ENCODE data around the gene LAMC2.

The LAMC2 gene

GRCh38 chr1:183140633-183141032 is 45.4 kb upstream of the LAMC2 start:
- Histone ChIP-seq H3K4me3 (ENCODE audit: low read length in 2 of 2) (no peak overlapping the region), H2BK15ac (ENCODE audit: low read length) (no peak overlapping the region), H4K8ac (ENCODE audit: low read depth, low read length) (no peak overlapping the region), H3K23ac (ENCODE audit: low read depth, low read length, poor library complexity) (no peak overlapping the region), H3K27me3 (ENCODE audit: control insufficient read depth in 3 of 3, insufficient read depth in 3 of 3, low read depth in 1 of 3, low read length in 3 of 3) (no peaks in the 10 kb centered on the region), H3K4me1 (ENCODE audit: control insufficient read depth in 2 of 2, insufficient read depth in 1 of 2, low read depth in 1 of 2, low read length in 2 of 2) (no peaks in the 10 kb centered on the region), H2AK5ac (ENCODE audit: low read depth, low read length) (no peak overlapping the region), H2AFZ (ENCODE audit: low read length) (no peak overlapping the region), H4K91ac (ENCODE audit: low read depth, low read length, poor library complexity) (no peak overlapping the region), H3K4me2 (ENCODE audit: insufficient read depth, low read length, poor library complexity, severe bottlenecking) (no peak overlapping the region), H3K9me3 (replicated peaks in 1 of 2; ENCODE audit: control insufficient read depth in 2 of 2, insufficient read depth in 1 of 2, low read depth in 1 of 2, low read length in 2 of 2) (no peaks in the 10 kb centered on the region), H3K14ac (ENCODE audit: low read length) (no peak overlapping the region), H2BK12ac (ENCODE audit: low read length) (no peak overlapping the region), H3K79me1 (ENCODE audit: low read depth, low read length) (no peaks in the 10 kb centered on the region), H3K4ac (ENCODE audit: low read length) (no peak overlapping the region), H2BK5ac (ENCODE audit: low read length) (no peak overlapping the region), H3K9ac (ENCODE audit: low read depth, low read length, poor library complexity) (no peak overlapping the region), H3K18ac (ENCODE audit: low read length) (no peak overlapping the region), H2BK120ac (ENCODE audit: low read depth, low read length) (no peak overlapping the region), H3K36me3 (replicated peaks in 1 of 2; ENCODE audit: control insufficient read depth in 2 of 2, insufficient read depth in 2 of 2, low read length in 2 of 2) (peaks cover 17 to 99% of the 10 kb centered on the region in 2 donors), H3K27ac (replicated peaks; ENCODE audit: low read length) (no peak overlapping the region)
- no peak for DNase-seq (ENCODE audit: low spot score)

GRCh38 chr1:183142171-183142570 is 43.9 kb upstream of the LAMC2 start:
- H4K8ac ChIP-seq (ENCODE audit: low read depth, low read length): no peak overlapping the region
- no peak overlapping the region for H2BK15ac ChIP-seq (ENCODE audit: low read length)
- no peaks in the 10 kb centered on the region for H3K9me3 ChIP-seq (replicated peaks in 1 of 2; ENCODE audit: control insufficient read depth in 2 of 2, insufficient read depth in 1 of 2, low read depth in 1 of 2, low read length in 2 of 2)
- no CpG with 5 or more reads among the region's 2 CpGs for WGBS, 2 donors (ENCODE audit: extremely low coverage in 2 of 2, insufficient read length in 2 of 2, insufficient replicate concordance in 1 of 2)
- H3K4me3 ChIP-seq (ENCODE audit: low read length in 2 of 2): no peak overlapping the region
- H3K27ac ChIP-seq (replicated peaks; ENCODE audit: low read length): no peak overlapping the region
- H2BK12ac ChIP-seq (ENCODE audit: low read length): no peak overlapping the region
- no peak overlapping the region for H2AK5ac ChIP-seq (ENCODE audit: low read depth, low read length)
- no peak overlapping the region for H4K91ac ChIP-seq (ENCODE audit: low read depth, low read length, poor library complexity)
- H2BK5ac ChIP-seq (ENCODE audit: low read length): no peak overlapping the region
- H2BK120ac ChIP-seq (ENCODE audit: low read depth, low read length): no peak overlapping the region
- no peak overlapping the region for H3K4ac ChIP-seq (ENCODE audit: low read length)
- H3K23ac ChIP-seq (ENCODE audit: low read depth, low read length, poor library complexity): no peak overlapping the region
- H3K14ac ChIP-seq (ENCODE audit: low read length): no peak overlapping the region
- no peak overlapping the region for H3K9ac ChIP-seq (ENCODE audit: low read depth, low read length, poor library complexity)
- H2AFZ ChIP-seq (ENCODE audit: low read length): no peak overlapping the region
- H3K36me3 ChIP-seq (replicated peaks in 1 of 2; ENCODE audit: control insufficient read depth in 2 of 2, insufficient read depth in 2 of 2, low read length in 2 of 2): peaks cover 12 to 84% of the 10 kb centered on the region in 2 donors
- no peaks in the 10 kb centered on the region for H3K79me1 ChIP-seq (ENCODE audit: low read depth, low read length)
- DNase-seq (ENCODE audit: low spot score): no peak
- no peaks in the 10 kb centered on the region for H3K4me1 ChIP-seq (ENCODE audit: control insufficient read depth in 2 of 2, insufficient read depth in 1 of 2, low read depth in 1 of 2, low read length in 2 of 2)
- H3K18ac ChIP-seq (ENCODE audit: low read length): no peak overlapping the region
- H3K27me3 ChIP-seq (ENCODE audit: control insufficient read depth in 3 of 3, insufficient read depth in 3 of 3, low read depth in 1 of 3, low read length in 3 of 3): no peaks in the 10 kb centered on the region
- H3K4me2 ChIP-seq (ENCODE audit: insufficient read depth, low read length, poor library complexity, severe bottlenecking): no peak overlapping the region

DNA sequence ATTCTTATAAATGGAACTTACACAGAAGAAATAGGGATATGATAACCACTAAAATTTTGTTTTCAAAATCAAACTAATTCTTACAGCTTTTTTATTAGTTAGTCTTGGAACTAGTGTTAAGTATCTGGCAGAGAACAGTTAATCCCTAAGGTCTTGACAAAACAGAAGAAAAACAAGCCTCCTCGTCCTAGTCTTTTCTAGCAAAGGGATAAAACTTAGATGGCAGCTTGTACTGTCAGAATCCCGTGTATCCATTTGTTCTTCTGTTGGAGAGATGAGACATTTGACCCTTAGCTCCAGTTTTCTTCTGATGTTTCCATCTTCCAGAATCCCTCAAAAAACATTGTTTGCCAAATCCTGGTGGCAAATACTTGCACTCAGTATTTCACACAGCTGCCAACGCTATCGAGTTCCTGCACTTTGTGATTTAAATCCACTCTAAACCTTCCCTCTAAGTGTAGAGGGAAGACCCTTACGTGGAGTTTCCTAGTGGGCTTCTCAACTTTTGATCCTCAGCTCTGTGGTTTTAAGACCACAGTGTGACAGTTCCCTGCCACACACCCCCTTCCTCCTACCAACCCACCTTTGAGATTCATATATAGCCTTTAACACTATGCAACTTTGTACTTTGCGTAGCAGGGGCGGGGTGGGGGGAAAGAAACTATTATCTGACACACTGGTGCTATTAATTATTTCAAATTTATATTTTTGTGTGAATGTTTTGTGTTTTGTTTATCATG is 42.3 kb upstream of the LAMC2 start:
- Histone ChIP-seq H4K91ac (ENCODE audit: low read depth, low read length, poor library complexity) (no peak overlapping the region), H3K27ac (replicated peaks; ENCODE audit: low read length) (no peak overlapping the region), H2BK15ac (ENCODE audit: low read length) (no peak overlapping the region), H3K23ac (ENCODE audit: low read depth, low read length, poor library complexity) (no peak overlapping the region), H3K4ac (ENCODE audit: low read length) (no peak overlapping the region), H3K18ac (ENCODE audit: low read length) (no peak overlapping the region), H4K8ac (ENCODE audit: low read depth, low read length) (no peak overlapping the region), H3K27me3 (ENCODE audit: control insufficient read depth in 3 of 3, insufficient read depth in 3 of 3, low read depth in 1 of 3, low read length in 3 of 3) (no peaks in the 10 kb centered on the region), H3K4me1 (ENCODE audit: control insufficient read depth in 2 of 2, insufficient read depth in 1 of 2, low read depth in 1 of 2, low read length in 2 of 2) (peaks cover 0 to 1% of the 10 kb centered on the region in 2 donors), H2BK120ac (ENCODE audit: low read depth, low read length) (no peak overlapping the region), H2AFZ (ENCODE audit: low read length) (no peak overlapping the region), H3K4me3 (ENCODE audit: low read length in 2 of 2) (no peak overlapping the region), H3K79me1 (ENCODE audit: low read depth, low read length) (no peaks in the 10 kb centered on the region), H3K9ac (ENCODE audit: low read depth, low read length, poor library complexity) (no peak overlapping the region), H3K14ac (ENCODE audit: low read length) (no peak overlapping the region), H3K9me3 (replicated peaks in 1 of 2; ENCODE audit: control insufficient read depth in 2 of 2, insufficient read depth in 1 of 2, low read depth in 1 of 2, low read length in 2 of 2) (no peaks in the 10 kb centered on the region), H2BK12ac (ENCODE audit: low read length) (no peak overlapping the region), H3K4me2 (ENCODE audit: insufficient read depth, low read length, poor library complexity, severe bottlenecking) (no peak overlapping the region), H2BK5ac (ENCODE audit: low read length) (no peak overlapping the region), H3K36me3 (replicated peaks in 1 of 2; ENCODE audit: control insufficient read depth in 2 of 2, insufficient read depth in 2 of 2, low read length in 2 of 2) (peaks cover 10 to 68% of the 10 kb centered on the region in 2 donors), H2AK5ac (ENCODE audit: low read depth, low read length) (no peak overlapping the region)
- no CpG with 5 or more reads among the region's 7 CpGs for WGBS, 2 donors (ENCODE audit: extremely low coverage in 2 of 2, insufficient read length in 2 of 2, insufficient replicate concordance in 1 of 2)
- DNase-seq (ENCODE audit: low spot score): no peak

GRCh38 chr1:183144752-183145151 is 41.3 kb upstream of the LAMC2 start:
- no peak overlapping the region for H3K9ac ChIP-seq (ENCODE audit: low read depth, low read length, poor library complexity)
- H3K14ac ChIP-seq (ENCODE audit: low read length): no peak overlapping the region
- H3K4me1 ChIP-seq (ENCODE audit: control insufficient read depth in 2 of 2, insufficient read depth in 1 of 2, low read depth in 1 of 2, low read length in 2 of 2): peaks cover 0 to 1% of the 10 kb centered on the region in 2 donors
- H2BK12ac ChIP-seq (ENCODE audit: low read length): no peak overlapping the region
- no peak overlapping the region for H3K23ac ChIP-seq (ENCODE audit: low read depth, low read length, poor library complexity)
- H3K4me3 ChIP-seq (ENCODE audit: low read length in 2 of 2): no peak overlapping the region
- no peak overlapping the region for H2BK15ac ChIP-seq (ENCODE audit: low read length)
- no peak overlapping the region for H3K27ac ChIP-seq (replicated peaks; ENCODE audit: low read length)
- H2AFZ ChIP-seq (ENCODE audit: low read length): no peak overlapping the region
- no peaks in the 10 kb centered on the region for H3K27me3 ChIP-seq (ENCODE audit: control insufficient read depth in 3 of 3, insufficient read depth in 3 of 3, low read depth in 1 of 3, low read length in 3 of 3)
- no peak overlapping the region for H3K18ac ChIP-seq (ENCODE audit: low read length)
- no peak overlapping the region for H3K4ac ChIP-seq (ENCODE audit: low read length)
- no peak overlapping the region for H2BK120ac ChIP-seq (ENCODE audit: low read depth, low read length)
- H4K8ac ChIP-seq (ENCODE audit: low read depth, low read length): no peak overlapping the region
- no peaks in the 10 kb centered on the region for H3K9me3 ChIP-seq (replicated peaks in 1 of 2; ENCODE audit: control insufficient read depth in 2 of 2, insufficient read depth in 1 of 2, low read depth in 1 of 2, low read length in 2 of 2)
- peaks cover 10 to 58% of the 10 kb centered on the region in 2 donors for H3K36me3 ChIP-seq (replicated peaks in 1 of 2; ENCODE audit: control insufficient read depth in 2 of 2, insufficient read depth in 2 of 2, low read length in 2 of 2)
- H2BK5ac ChIP-seq (ENCODE audit: low read length): no peak overlapping the region
- H4K91ac ChIP-seq (ENCODE audit: low read depth, low read length, poor library complexity): no peak overlapping the region
- DNase-seq (ENCODE audit: low spot score): no peak
- H2AK5ac ChIP-seq (ENCODE audit: low read depth, low read length): no peak overlapping the region
- WGBS, 2 donors (ENCODE audit: extremely low coverage in 2 of 2, insufficient read length in 2 of 2, insufficient replicate concordance in 1 of 2): no CpG with 5 or more reads among the region's 3 CpGs
- H3K4me2 ChIP-seq (ENCODE audit: insufficient read depth, low read length, poor library complexity, severe bottlenecking): no peak overlapping the region
- no peaks in the 10 kb centered on the region for H3K79me1 ChIP-seq (ENCODE audit: low read depth, low read length)

All from neuronal stem cell (in vitro differentiated cells).